Measurements from ENCODE around the gene CORT. TPM values are rescaled to one million over a fixed set of nuclear protein-coding genes. Genes with fewer than 3 reads are reported as not detected.

Gene CORT
- total RNA-seq, 1 experiment from 2014 or later: 1.6 TPM

DNA sequence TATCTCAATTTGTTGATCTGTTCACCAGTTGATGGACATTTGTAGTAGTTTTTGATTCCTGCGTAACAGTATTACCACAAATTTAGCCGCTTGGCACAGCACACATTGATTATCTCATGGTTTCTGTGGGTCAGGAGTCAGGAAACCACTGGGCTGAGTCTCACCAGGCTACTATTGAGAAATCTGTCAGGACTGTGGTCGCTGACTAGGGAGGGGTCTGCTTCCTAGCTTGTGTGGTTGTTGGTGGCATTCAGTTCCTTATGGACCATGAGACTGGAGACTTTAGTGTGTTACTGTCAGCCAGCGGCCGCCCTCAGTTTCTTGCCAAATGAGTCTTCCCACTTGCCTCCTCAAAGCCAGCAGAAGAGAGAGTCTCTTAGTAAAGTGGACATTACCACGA lies 34.7 kb downstream of the CORT start:
- H4K20me1 ChIP-seq (ENCODE audit: insufficient read depth): no peaks in the 10 kb centered on the region; the same call in 1 of the 2 replicates
- no peaks in the 10 kb centered on the region for H3K4me1 ChIP-seq (replicated peaks; ENCODE audit: insufficient read depth)
- no peaks in the 10 kb centered on the region for H3K9me2 ChIP-seq (ENCODE audit: insufficient read depth)
- intact Hi-C loops (cut with micrococcal nuclease; ENCODE audit: unreplicated experiment): no loop called here
- no peak for DNase-seq
- no peak overlapping the region for H3K27ac ChIP-seq
- no peaks in the 10 kb centered on the region for H3K36me3 ChIP-seq (ENCODE audit: low read depth)
- no peaks in the 10 kb centered on the region for H3F3A ChIP-seq (ENCODE audit: insufficient read depth, low read depth)
- CTCF ChIA-PET: interaction anchor here (0.6 kb wide), 1 partner anchor 10 kb away, joined by 5 read pairs; no protein-coding TSS in a partner anchor
- H2AFZ ChIP-seq: no peak overlapping the region
- no peak for TF ChIP-seq EZH2 (IDR thresholded peaks at IDR 0.05; ENCODE audit: low read depth)
- TF ChIP-seq, protein P1, sequence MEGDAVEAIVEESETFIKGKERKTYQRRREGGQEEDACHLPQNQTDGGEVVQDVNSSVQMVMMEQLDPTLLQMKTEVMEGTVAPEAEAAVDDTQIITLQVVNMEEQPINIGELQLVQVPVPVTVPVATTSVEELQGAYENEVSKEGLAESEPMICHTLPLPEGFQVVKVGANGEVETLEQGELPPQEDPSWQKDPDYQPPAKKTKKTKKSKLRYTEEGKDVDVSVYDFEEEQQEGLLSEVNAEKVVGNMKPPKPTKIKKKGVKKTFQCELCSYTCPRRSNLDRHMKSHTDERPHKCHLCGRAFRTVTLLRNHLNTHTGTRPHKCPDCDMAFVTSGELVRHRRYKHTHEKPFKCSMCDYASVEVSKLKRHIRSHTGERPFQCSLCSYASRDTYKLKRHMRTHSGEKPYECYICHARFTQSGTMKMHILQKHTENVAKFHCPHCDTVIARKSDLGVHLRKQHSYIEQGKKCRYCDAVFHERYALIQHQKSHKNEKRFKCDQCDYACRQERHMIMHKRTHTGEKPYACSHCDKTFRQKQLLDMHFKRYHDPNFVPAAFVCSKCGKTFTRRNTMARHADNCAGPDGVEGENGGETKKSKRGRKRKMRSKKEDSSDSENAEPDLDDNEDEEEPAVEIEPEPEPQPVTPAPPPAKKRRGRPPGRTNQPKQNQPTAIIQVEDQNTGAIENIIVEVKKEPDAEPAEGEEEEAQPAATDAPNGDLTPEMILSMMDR (conservative IDR thresholded peaks at IDR 0.05): no peak
- H3K4me3 ChIP-seq: no peak overlapping the region
- H3K27me3 ChIP-seq (ENCODE audit: insufficient read depth, low read depth): no peaks in the 10 kb centered on the region
- H3K4me2 ChIP-seq: no peak overlapping the region
- H3K79me2 ChIP-seq (ENCODE audit: low read depth): peaks cover 55% of the 10 kb centered on the region
- POLR2A ChIA-PET (ENCODE audit: unreplicated experiment): no interaction called here
- no peaks in the 10 kb centered on the region for H3K9me3 ChIP-seq (ENCODE audit: insufficient read depth, low read depth)
- BruUV-seq (replicated peaks): no TSS peak

DNA sequence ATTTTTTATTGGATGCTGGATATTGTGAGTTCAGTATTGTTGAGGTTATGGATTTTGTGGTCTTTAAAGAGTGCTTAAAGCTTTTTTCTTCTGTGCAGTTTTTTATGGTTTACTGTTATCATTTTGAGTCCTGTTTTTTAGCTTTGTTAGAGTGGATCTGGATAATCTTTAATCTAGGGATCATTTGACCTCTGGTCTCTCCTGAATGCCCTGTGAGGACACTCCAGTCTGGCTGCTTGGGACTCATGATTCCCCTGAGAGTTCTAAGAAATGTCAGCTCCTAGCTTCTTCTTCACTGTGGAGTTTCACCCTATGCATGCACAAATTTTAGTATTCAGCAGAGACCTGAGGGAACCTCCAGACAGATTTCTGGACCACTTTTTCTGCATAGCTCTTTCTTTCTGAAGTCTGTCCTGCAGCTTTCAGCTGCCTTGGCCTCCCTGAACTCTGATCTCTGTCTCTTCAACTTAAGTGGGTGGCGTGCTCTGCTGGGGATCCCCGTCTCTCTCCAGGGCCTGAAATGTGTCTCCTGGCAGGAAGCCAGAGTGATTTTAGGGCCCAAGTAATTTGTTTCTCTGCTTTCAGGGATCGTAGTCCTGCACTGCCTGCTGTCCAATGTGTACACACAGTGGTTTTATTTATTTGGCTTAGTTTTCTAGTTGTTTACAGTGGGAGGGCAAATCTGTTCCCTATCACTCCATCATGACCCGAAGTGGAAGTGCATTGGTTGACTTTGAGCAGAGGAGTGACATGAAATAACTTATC lies 39.6 kb downstream of the CORT start:
- Histone ChIP-seq H2AFZ (no peak overlapping the region), H3F3A (ENCODE audit: insufficient read depth, low read depth) (peaks cover 4% of the 10 kb centered on the region; the same call in 1 of the 2 replicates), H3K4me2 (no peak overlapping the region), H3K9me2 (ENCODE audit: insufficient read depth) (no peaks in the 10 kb centered on the region), H3K27me3 (ENCODE audit: insufficient read depth, low read depth) (no peaks in the 10 kb centered on the region), H3K27ac (no peak overlapping the region), H4K20me1 (ENCODE audit: insufficient read depth) (0 out of 2 replicates have a peak, but pooled peaks cover 2% of the 10 kb centered on the region), H3K9me3 (ENCODE audit: insufficient read depth, low read depth) (no peaks in the 10 kb centered on the region), H3K79me2 (ENCODE audit: low read depth) (peaks cover 22% of the 10 kb centered on the region; the same call in 1 of the 2 replicates), H3K4me1 (replicated peaks; ENCODE audit: insufficient read depth) (no peaks in the 10 kb centered on the region), H3K36me3 (ENCODE audit: low read depth) (no peaks in the 10 kb centered on the region), H3K4me3 (no peak overlapping the region)
- BruUV-seq (replicated peaks): no TSS peak
- intact Hi-C loops (cut with micrococcal nuclease; ENCODE audit: unreplicated experiment): no loop called here
- DNase-seq: no peak
- CTCF ChIA-PET: no interaction called here
- POLR2A ChIA-PET (ENCODE audit: unreplicated experiment): no interaction called here
- TF ChIP-seq, protein P1 (conservative IDR thresholded peaks at IDR 0.05): no peak
- no peak for TF ChIP-seq EZH2 (IDR thresholded peaks at IDR 0.05; ENCODE audit: low read depth)

GRCh38 chr1:10490286-10490970 lies 40.6 kb downstream of the CORT start:
- H3K9me3 ChIP-seq (ENCODE audit: insufficient read depth, low read depth): no peaks in the 10 kb centered on the region
- H3K36me3 ChIP-seq (ENCODE audit: low read depth): no peaks in the 10 kb centered on the region
- no peak overlapping the region for H3K4me3 ChIP-seq
- peaks cover 6% of the 10 kb centered on the region; the same call in 1 of the 2 replicates for H4K20me1 ChIP-seq (ENCODE audit: insufficient read depth)
- no peaks in the 10 kb centered on the region for H3K9me2 ChIP-seq (ENCODE audit: insufficient read depth)
- peaks cover 18% of the 10 kb centered on the region; the same call in 1 of the 2 replicates for H3K79me2 ChIP-seq (ENCODE audit: low read depth)
- no TSS peak for BruUV-seq (replicated peaks)
- no peaks in the 10 kb centered on the region for H3K27me3 ChIP-seq (ENCODE audit: insufficient read depth, low read depth)
- DNase-seq: no peak
- H3K4me1 ChIP-seq (replicated peaks; ENCODE audit: insufficient read depth): no peaks in the 10 kb centered on the region
- H3K4me2 ChIP-seq: no peak overlapping the region
- H2AFZ ChIP-seq: no peak overlapping the region
- ChIA-PET POLR2A (ENCODE audit: unreplicated experiment) (interaction anchor here (0.7 kb wide), 1 partner anchor 1529 kb away, joined by 29 read pairs; no protein-coding TSS in a partner anchor), CTCF (no interaction called here)
- intact Hi-C loops (cut with micrococcal nuclease; ENCODE audit: unreplicated experiment): no loop called here
- TF ChIP-seq EZH2 (IDR thresholded peaks at IDR 0.05; ENCODE audit: low read depth): no peak
- TF ChIP-seq, protein P1 (conservative IDR thresholded peaks at IDR 0.05): no peak
- H3K27ac ChIP-seq: no peak overlapping the region
- H3F3A ChIP-seq (ENCODE audit: insufficient read depth, low read depth): peaks cover 4% of the 10 kb centered on the region; the same call in 1 of the 2 replicates

Measured in PC-9 (cell line).